ENCODE data around the gene RFTN1. TPM values are rescaled to one million over a fixed set of nuclear protein-coding genes. Genes with fewer than 3 reads are reported as not detected.

Gene RFTN1
- total RNA-seq, 1 donor from 2014 or later, result 84.1 TPM

- no peak for DNase-seq (ENCODE audit: extremely low spot score, unreplicated experiment)
- no peaks in the 10 kb centered on the region for H3K36me3 Mint-ChIP-seq (ENCODE audit: unreplicated experiment)
- H3K9me3 Mint-ChIP-seq (ENCODE audit: unreplicated experiment), result peaks cover 3% of the 10 kb centered on the region
- peak overlapping the region; percentile 67 for H3K4me3 Mint-ChIP-seq (ENCODE audit: unreplicated experiment)
- peaks cover 28% of the 10 kb centered on the region for H3K27me3 Mint-ChIP-seq (ENCODE audit: unreplicated experiment)
- H3K4me1 Mint-ChIP-seq (ENCODE audit: unreplicated experiment), result peaks cover 36% of the 10 kb centered on the region
- peak overlapping the region; percentile 92 for H3K27ac Mint-ChIP-seq (ENCODE audit: unreplicated experiment)
- TF ChIP-seq CTCF (IDR thresholded peaks at IDR 0.05), result no peak
Observed at GRCh38 chr3:16536344-16536663, 22.8 kb upstream of the RFTN1 start.

DNA sequence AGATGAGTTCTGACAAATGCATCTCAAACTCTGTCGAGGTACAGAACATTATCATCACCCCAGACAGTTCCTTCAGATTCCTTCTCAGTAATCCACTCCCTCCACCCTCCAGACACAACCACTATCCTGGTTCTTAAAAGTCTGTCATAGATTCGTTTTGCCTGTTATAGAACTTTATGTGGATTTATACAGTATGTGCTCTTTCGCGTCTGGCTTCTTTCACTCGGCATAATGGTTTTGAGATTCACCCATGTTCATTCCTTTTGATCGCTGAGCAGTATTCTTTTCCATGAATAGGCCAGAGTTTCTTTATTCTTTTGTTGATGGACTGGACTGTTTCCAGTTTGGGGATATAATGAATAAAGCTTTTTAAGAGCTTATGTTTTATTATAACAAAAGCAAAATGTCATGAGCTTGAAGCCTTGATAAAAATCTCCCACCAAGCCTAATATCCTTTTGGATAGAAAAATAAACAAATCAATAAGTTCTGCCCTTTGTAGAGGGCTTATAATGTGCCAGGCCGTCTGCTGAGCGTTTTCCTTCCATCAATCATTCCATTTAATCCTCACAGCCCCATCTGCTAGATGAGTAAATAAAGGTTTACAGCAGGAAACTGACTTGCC, 21.3 kb upstream of the RFTN1 start:
- Mint-ChIP-seq H3K9me3 (ENCODE audit: unreplicated experiment) (peaks cover 3% of the 10 kb centered on the region), H3K4me1 (ENCODE audit: unreplicated experiment) (peaks cover 36% of the 10 kb centered on the region), H3K27ac (ENCODE audit: unreplicated experiment) (no peak overlapping the region), H3K4me3 (ENCODE audit: unreplicated experiment) (no peak overlapping the region), H3K36me3 (ENCODE audit: unreplicated experiment) (no peaks in the 10 kb centered on the region), H3K27me3 (ENCODE audit: unreplicated experiment) (peaks cover 21% of the 10 kb centered on the region)
- DNase-seq (ENCODE audit: extremely low spot score, unreplicated experiment), result no peak
- no peak for TF ChIP-seq CTCF (IDR thresholded peaks at IDR 0.05)

DNA sequence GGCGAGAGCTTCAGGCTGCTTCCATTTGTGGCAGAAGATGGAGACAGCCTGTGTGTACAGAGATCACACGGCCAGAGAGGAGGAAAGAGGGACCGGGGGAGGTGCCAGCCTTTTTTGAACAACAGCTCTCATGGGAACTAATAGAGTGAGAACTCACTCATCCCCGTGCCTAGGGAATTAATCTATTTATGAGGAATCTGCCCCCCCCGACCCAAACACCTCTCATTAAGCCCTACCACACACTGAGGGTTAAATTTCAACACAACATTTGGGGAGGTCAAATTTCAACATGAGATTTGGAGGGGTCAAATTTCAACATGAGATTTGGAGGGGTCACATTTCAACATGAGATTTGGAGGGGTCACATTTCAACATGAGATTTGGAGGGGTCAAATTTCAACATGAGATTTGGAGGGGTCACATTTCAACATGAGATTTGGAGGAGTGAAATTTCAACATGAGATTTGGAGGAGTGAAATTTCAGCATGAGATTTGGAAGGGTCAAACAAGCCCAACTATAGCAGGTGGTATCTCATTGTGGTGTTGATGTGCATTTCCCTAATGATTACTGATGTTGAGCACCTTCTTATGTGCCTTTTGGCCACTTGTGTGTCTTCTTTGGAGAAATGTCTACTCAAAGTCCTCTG, 20.6 kb upstream of the RFTN1 start:
- H3K4me1 Mint-ChIP-seq (ENCODE audit: unreplicated experiment), result peaks cover 38% of the 10 kb centered on the region
- no peak overlapping the region for H3K27ac Mint-ChIP-seq (ENCODE audit: unreplicated experiment)
- TF ChIP-seq CTCF (IDR thresholded peaks at IDR 0.05), result no peak
- H3K27me3 Mint-ChIP-seq (ENCODE audit: unreplicated experiment), result peaks cover 21% of the 10 kb centered on the region
- no peak for DNase-seq (ENCODE audit: extremely low spot score, unreplicated experiment)
- H3K36me3 Mint-ChIP-seq (ENCODE audit: unreplicated experiment), result no peaks in the 10 kb centered on the region
- no peak overlapping the region for H3K4me3 Mint-ChIP-seq (ENCODE audit: unreplicated experiment)
- peaks cover 3% of the 10 kb centered on the region for H3K9me3 Mint-ChIP-seq (ENCODE audit: unreplicated experiment)

DNA sequence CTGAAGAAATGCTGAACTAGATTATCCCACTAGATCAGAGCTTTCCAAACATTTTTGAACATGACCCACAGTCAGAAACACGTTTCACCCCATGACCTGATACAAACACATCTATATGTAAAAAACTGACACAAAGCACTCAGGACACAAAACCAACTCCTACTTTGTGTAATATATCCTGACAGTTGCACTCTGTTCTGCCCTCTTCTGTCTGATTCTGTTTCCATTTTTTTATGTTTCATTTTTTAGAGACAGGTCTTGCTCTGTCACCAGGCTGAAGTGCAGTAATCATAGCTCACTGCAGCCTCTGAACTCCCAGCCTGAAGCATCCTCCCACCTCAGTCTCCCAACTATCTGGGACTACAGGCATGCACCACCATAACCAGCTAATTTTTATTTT, 15.8 kb upstream of the RFTN1 start:
- peaks cover 5% of the 10 kb centered on the region for H3K9me3 Mint-ChIP-seq (ENCODE audit: unreplicated experiment)
- DNase-seq (ENCODE audit: extremely low spot score, unreplicated experiment), result no peak
- H3K4me1 Mint-ChIP-seq (ENCODE audit: unreplicated experiment), result peaks cover 14% of the 10 kb centered on the region
- no peaks in the 10 kb centered on the region for H3K36me3 Mint-ChIP-seq (ENCODE audit: unreplicated experiment)
- no peak overlapping the region for H3K27ac Mint-ChIP-seq (ENCODE audit: unreplicated experiment)
- peak; percentile 45 for TF ChIP-seq CTCF (IDR thresholded peaks at IDR 0.05)
- H3K4me3 Mint-ChIP-seq (ENCODE audit: unreplicated experiment), result no peak overlapping the region
- peaks cover 14% of the 10 kb centered on the region for H3K27me3 Mint-ChIP-seq (ENCODE audit: unreplicated experiment)

- no peak for TF ChIP-seq CTCF (IDR thresholded peaks at IDR 0.05)
- no peak for DNase-seq (ENCODE audit: extremely low spot score, unreplicated experiment)
- Mint-ChIP-seq H3K4me1 (ENCODE audit: unreplicated experiment) (peaks cover 10% of the 10 kb centered on the region), H3K27me3 (ENCODE audit: unreplicated experiment) (peaks cover 14% of the 10 kb centered on the region), H3K36me3 (ENCODE audit: unreplicated experiment) (no peaks in the 10 kb centered on the region), H3K9me3 (ENCODE audit: unreplicated experiment) (peaks cover 5% of the 10 kb centered on the region), H3K27ac (ENCODE audit: unreplicated experiment) (no peak overlapping the region), H3K4me3 (ENCODE audit: unreplicated experiment) (no peak overlapping the region)
Observed at GRCh38 chr3:16528581-16528993, 15.1 kb upstream of the RFTN1 start.

All from osteocyte (in vitro differentiated cells).